Thyroid gland (tissue), 4 donors: ENCODE results near the gene SIDT1. TPM values are rescaled to one million over a fixed set of nuclear protein-coding genes. Genes with fewer than 3 reads are reported as not detected.

ENCODE experiments used
- DNase-seq, 2 donors: peaks; one replicate each; pipeline ENCODE4 v3.0.0-alpha.2; 2019
- H3K27ac ChIP-seq, 3 donors: fragments of 200-600 bp; sonication (generic); 1 replicate in 2 of 3; 2 replicates in 1 of 3; pipeline ENCODE4 v1.5.1; 2016 to 2019; ENCODE audit warnings: mild to moderate bottlenecking in 1 of 3, moderate library complexity in 1 of 3
- H3K27me3 ChIP-seq: fragments of 200-600 bp; sonication (generic); one replicate; pipeline ENCODE4 v1.5.1; 2019
- H3K36me3 ChIP-seq, 2 donors: fragments of 200-600 bp; sonication (generic); one replicate each; pipeline ENCODE4 v1.5.1; 2016 to 2019
- H3K4me1 ChIP-seq, 2 donors: fragments of 200-600 bp; sonication (generic); one replicate each; pipeline ENCODE4 v1.5.1; 2017 to 2019
- H3K4me3 ChIP-seq, 3 donors: fragments of 200-600 bp; sonication (generic); replicated peaks in 1 of 3; 1 replicate in 2 of 3; 2 replicates in 1 of 3; pipeline ENCODE4 v1.5.1; 2016; ENCODE audit warnings: mild to moderate bottlenecking in 1 of 3
- H3K9me3 ChIP-seq: fragments of 200-600 bp; sonication (generic); one replicate; pipeline ENCODE4 v1.5.1; 2017
- CTCF ChIP-seq, 6 experiments: fragments of 200-600 bp in 3 of 6; fragments of 450-650 bp in 3 of 6; sonication (generic) in 3 of 6; IDR thresholded peaks; one replicate each; pipeline ENCODE4 v1.5.1; 2016 to 2019; ENCODE audit warnings: antibody characterized with exemption in 6 of 6, mild to moderate bottlenecking in 2 of 6, inconsistent platforms in 1 of 6, moderate library complexity in 1 of 6
- POLR2A ChIP-seq, 2 donors: fragments of 450-650 bp; IDR thresholded peaks; one replicate each; pipeline ENCODE4 v1.6.1; 2017; ENCODE audit warnings: antibody characterized with exemption in 2 of 2, mild to moderate bottlenecking in 2 of 2, moderate library complexity in 1 of 2
- WGBS, 2 donors: methylation state at CpG; one replicate each; pipeline ENCODE4 v1.1.5; 2017; 5-methylcytosine and 5-hydroxymethylcytosine counted together
- intact Hi-C: fragments of 100-400 bp; cut with DNase I; formaldehyde crosslinking; loops from one replicate; pipeline ENCODE4 v1.15.1; 2023
- total RNA-seq, 4 donors: library from RNA; depleted of rRNA; stranded (reverse); fragments of >200 nt; gene quantifications; one replicate each; pipeline ENCODE4 v1.2.3, GENCODE V29; 2016

Gene SIDT1
- total RNA-seq, 4 donors from 2014 or later: 0.98 to 3.1 (median 2.6) TPM

- H3K9me3 ChIP-seq: no peaks in the 10 kb centered on the region
- H3K27ac ChIP-seq: no peak overlapping the region
- H3K4me1 ChIP-seq: no peaks in the 10 kb centered on the region
- H3K27me3 ChIP-seq: no peaks in the 10 kb centered on the region
- DNase-seq: no peak
- TF ChIP-seq CTCF (IDR thresholded peaks at IDR 0.05): no peak
- no peak for TF ChIP-seq POLR2A (IDR thresholded peaks at IDR 0.05)
- intact Hi-C loops: no loop called here
- WGBS, 2 donors: 50 to 61% methylated on average over 5 of the region's 5 CpGs
- H3K36me3 ChIP-seq: no peaks in the 10 kb centered on the region
- H3K4me3 ChIP-seq: no peak overlapping the region
Observed at GRCh38 chr3:113551820-113552219, 19.5 kb downstream of the SIDT1 start.

- 76 to 78% methylated on average over 3 of the region's 3 CpGs for WGBS, 2 donors
- TF ChIP-seq POLR2A (IDR thresholded peaks at IDR 0.05): no peak
- TF ChIP-seq CTCF (IDR thresholded peaks at IDR 0.05): no peak
- no peak for DNase-seq
- Histone ChIP-seq H3K9me3 (no peaks in the 10 kb centered on the region), H3K4me3 (no peak overlapping the region), H3K27ac (no peak overlapping the region), H3K36me3 (no peaks in the 10 kb centered on the region), H3K27me3 (no peaks in the 10 kb centered on the region), H3K4me1 (no peaks in the 10 kb centered on the region)
- intact Hi-C loops: no loop called here
Observed at GRCh38 chr3:113552851-113553250, 20.5 kb downstream of the SIDT1 start.

DNA sequence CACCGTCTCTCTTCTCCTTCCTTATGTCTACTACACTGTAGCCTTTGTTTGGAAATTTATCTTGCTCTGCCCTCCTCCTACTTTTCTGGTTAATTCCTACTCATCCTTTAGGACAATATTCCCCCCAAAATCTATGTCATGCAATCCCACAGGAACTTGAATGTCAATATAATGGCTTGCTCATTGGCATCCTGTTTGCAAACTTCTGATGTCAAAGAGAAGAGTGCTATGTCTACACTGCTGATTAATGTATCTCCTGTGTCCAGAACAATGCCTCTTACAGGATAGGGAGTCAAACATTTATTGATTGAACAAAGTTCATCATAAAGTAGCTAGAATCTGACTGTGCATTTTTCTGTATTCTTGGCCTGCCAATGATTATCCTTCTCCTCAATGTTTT is 22.8 kb downstream of the SIDT1 start:
- intact Hi-C loops: no loop called here

DNA sequence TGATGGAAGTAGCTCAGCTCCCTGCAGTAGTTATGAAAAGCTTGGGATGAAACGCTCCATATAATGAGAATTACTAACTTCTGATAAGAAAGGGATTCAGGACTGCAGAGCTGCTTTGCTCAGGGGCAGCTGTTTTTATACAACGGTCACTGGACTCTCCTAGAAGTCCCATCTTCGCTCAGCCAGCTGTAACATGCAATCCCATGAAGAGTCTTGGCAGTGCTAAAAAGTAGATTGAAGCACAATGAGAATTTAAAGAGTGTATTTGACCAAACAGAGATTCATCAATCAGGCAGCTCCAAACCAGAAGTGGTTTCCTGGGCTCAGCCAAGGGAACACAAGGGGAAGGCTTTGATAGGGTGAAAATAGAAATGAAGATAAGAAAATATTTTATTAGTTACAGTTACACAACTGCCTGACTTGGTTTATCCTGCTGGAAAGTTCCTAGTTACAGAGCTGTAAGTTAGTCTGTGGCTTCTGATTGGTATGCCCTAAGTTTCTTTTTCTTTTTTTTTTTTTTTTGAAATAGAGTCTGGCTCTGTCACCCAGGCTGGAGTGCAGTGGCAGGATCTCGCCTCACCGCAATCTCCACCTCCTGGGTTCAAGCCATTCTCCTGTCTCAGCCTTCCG is 24.1 kb downstream of the SIDT1 start:
- peak; percentile 2 to 5 for DNase-seq
- H3K4me1 ChIP-seq: no peaks in the 10 kb centered on the region
- 64 to 73% methylated on average over 6 of the region's 6 CpGs for WGBS, 2 donors
- intact Hi-C loops: no loop called here
- no peaks in the 10 kb centered on the region for H3K27me3 ChIP-seq
- H3K9me3 ChIP-seq: no peaks in the 10 kb centered on the region
- no peaks in the 10 kb centered on the region for H3K36me3 ChIP-seq
- H3K4me3 ChIP-seq: no peak overlapping the region
- no peak for TF ChIP-seq POLR2A (IDR thresholded peaks at IDR 0.05)
- TF ChIP-seq CTCF (IDR thresholded peaks at IDR 0.05): no peak
- no peak overlapping the region for H3K27ac ChIP-seq

More for the DNA sequence above, 22.8 kb downstream of the SIDT1 start:
- H3K9me3 ChIP-seq: no peaks in the 10 kb centered on the region
- no peak for DNase-seq
- 93 to 96% methylated on average over 1 of the region's 1 CpG for WGBS, 2 donors
- no peak overlapping the region for H3K27ac ChIP-seq
- no peaks in the 10 kb centered on the region for H3K27me3 ChIP-seq
- no peak overlapping the region for H3K4me3 ChIP-seq
- no peaks in the 10 kb centered on the region for H3K36me3 ChIP-seq
- H3K4me1 ChIP-seq: no peaks in the 10 kb centered on the region
- TF ChIP-seq POLR2A (IDR thresholded peaks at IDR 0.05): no peak
- no peak for TF ChIP-seq CTCF (IDR thresholded peaks at IDR 0.05)

- Histone ChIP-seq H3K9me3 (no peaks in the 10 kb centered on the region), H3K4me1 (no peaks in the 10 kb centered on the region), H3K4me3 (no peak overlapping the region), H3K27ac (no peak overlapping the region), H3K36me3 (no peaks in the 10 kb centered on the region), H3K27me3 (no peaks in the 10 kb centered on the region)
- WGBS, 2 donors: 92 to 97% methylated on average over 7 of the region's 7 CpGs
- TF ChIP-seq POLR2A (IDR thresholded peaks at IDR 0.05): no peak
- no peak for TF ChIP-seq CTCF (IDR thresholded peaks at IDR 0.05)
- no peak for DNase-seq
- intact Hi-C loops: no loop called here
Observed at GRCh38 chr3:113556946-113557335, 24.6 kb downstream of the SIDT1 start.
